Liver (tissue), 9 donors: ENCODE data around the gene SPTLC3. TPM values are rescaled to one million over a fixed set of nuclear protein-coding genes. Genes with fewer than 3 reads are reported as not detected.

Experiments
- DNase-seq: peaks from one replicate; pipeline ENCODE4 v3.0.0-alpha.2; 2017; ENCODE audit warnings: low spot score
- H3K27ac ChIP-seq, 2 donors: one replicate each; pipeline ENCODE4 v1.7.0; 2013; ENCODE audit warnings: inconsistent platforms in 2 of 2, low read length in 2 of 2, control low read depth in 1 of 2, low read depth in 1 of 2, mild to moderate bottlenecking in 1 of 2
- H3K27me3 ChIP-seq, 4 donors: one replicate each; pipeline versions ENCODE4 v1.6.1 to v1.7.0; 2013; ENCODE audit warnings: low read length in 3 of 4, inconsistent platforms in 1 of 4, mild to moderate bottlenecking in 1 of 4, moderate library complexity in 1 of 4; ENCODE audit not compliant: control insufficient read depth in 4 of 4, insufficient read depth in 4 of 4
- H3K36me3 ChIP-seq, 4 donors: one replicate each; pipeline versions ENCODE4 v1.6.1 to v1.7.0; 2013; ENCODE audit warnings: low read length in 3 of 4, mild to moderate bottlenecking in 3 of 4, low read depth in 1 of 4, moderate library complexity in 1 of 4; ENCODE audit not compliant: control insufficient read depth in 4 of 4, insufficient read depth in 3 of 4
- H3K4me1 ChIP-seq, 4 donors: one replicate each; pipeline versions ENCODE4 v1.6.1 to v1.7.0; 2013; ENCODE audit warnings: low read length in 3 of 4, mild to moderate bottlenecking in 3 of 4, moderate library complexity in 1 of 4; ENCODE audit not compliant: control insufficient read depth in 4 of 4, insufficient read depth in 4 of 4
- H3K4me3 ChIP-seq, 3 donors: one replicate each; pipeline versions ENCODE4 v1.6.1 to v1.7.0; 2013; ENCODE audit warnings: low read length in 3 of 3, control low read depth in 1 of 3, low read depth in 1 of 3, mild to moderate bottlenecking in 1 of 3
- H3K9ac ChIP-seq, 2 donors: one replicate each; pipeline ENCODE4 v1.7.0; 2013; ENCODE audit warnings: low read length in 2 of 2, mild to moderate bottlenecking in 2 of 2, moderate library complexity in 2 of 2, control low read depth in 1 of 2, low read depth in 1 of 2
- H3K9me3 ChIP-seq, 4 donors: one replicate each; pipeline versions ENCODE4 v1.6.1 to v1.7.0; 2013; ENCODE audit warnings: low read length in 3 of 4; ENCODE audit not compliant: control insufficient read depth in 4 of 4
- FOXA1 ChIP-seq: IDR thresholded peaks from 2 replicates; pipeline ENCODE4 v1.6.1; 2016; ENCODE audit warnings: antibody characterized with exemption
- FOXA2 ChIP-seq: IDR thresholded peaks from 2 replicates; pipeline ENCODE4 v1.6.1; 2016; ENCODE audit warnings: antibody characterized with exemption
- JUND ChIP-seq, 2 donors: IDR thresholded peaks; 2 replicates each; pipeline ENCODE4 v1.6.1; 2016; ENCODE audit warnings: antibody characterized with exemption in 2 of 2
- NR2F2 ChIP-seq: IDR thresholded peaks from 2 replicates; pipeline ENCODE4 v1.6.1; 2016; ENCODE audit warnings: antibody characterized with exemption
- RAD21 ChIP-seq, 2 donors: IDR thresholded peaks; 2 replicates each; pipeline ENCODE4 v1.6.1; 2016; ENCODE audit warnings: antibody characterized with exemption in 2 of 2, mild to moderate bottlenecking in 2 of 2
- RXRA ChIP-seq, 2 donors: IDR thresholded peaks; 2 replicates each; pipeline ENCODE4 v1.6.1; 2017 to 2018; ENCODE audit warnings: antibody characterized with exemption in 2 of 2, mild to moderate bottlenecking in 1 of 2
- SP1 ChIP-seq: IDR thresholded peaks from 2 replicates; pipeline ENCODE4 v1.6.1; 2018; ENCODE audit warnings: antibody characterized with exemption, mild to moderate bottlenecking
- TAF1 ChIP-seq: conservative IDR thresholded peaks from 2 replicates; pipeline ENCODE4 v1.6.1; 2016; ENCODE audit warnings: antibody characterized with exemption, mild to moderate bottlenecking
- YY1 ChIP-seq: IDR thresholded peaks from 2 replicates; pipeline ENCODE4 v1.6.1; 2016; ENCODE audit warnings: antibody characterized with exemption, mild to moderate bottlenecking
- WGBS: extraction: QIAGEN DNeasy Blood & Tissue Kit; methylation state at CpG from one replicate; pipeline ENCODE4 v1.1.7; 2013; 5-methylcytosine and 5-hydroxymethylcytosine counted together
- polyA plus RNA-seq, 2 donors: library from polyadenylated mRNA; stranded (reverse) in 1 of 2; unstranded in 1 of 2; fragments of 200-250 nt in 1 of 2; fragments of >200 nt in 1 of 2; fragmentation: Nextera tagmentation in 1 of 2; extraction: Ambion mirVana in 1 of 2; gene quantifications; one replicate each; pipeline versions ENCODE4 v1.2.1 to v1.2.3, GENCODE V29; 2013 to 2015
- total RNA-seq, 2 donors: library from RNA; depleted of rRNA; stranded (reverse); fragments of >200 nt; gene quantifications; one replicate each; pipeline ENCODE4 v1.2.3, GENCODE V29; 2014
- TF ChIP-seq, protein P1 (sequence below): IDR thresholded peaks from 2 replicates; pipeline ENCODE4 v1.6.1; 2016; ENCODE audit warnings: antibody characterized with exemption
- TF ChIP-seq, protein P2 (sequence below): IDR thresholded peaks from 2 replicates; pipeline ENCODE4 v1.6.1; 2016; ENCODE audit warnings: antibody characterized with exemption, mild to moderate bottlenecking
- TF ChIP-seq, protein P3 (sequence below): IDR thresholded peaks from 2 replicates; pipeline ENCODE4 v1.6.1; 2016; ENCODE audit warnings: antibody characterized with exemption
- donor health status: healthy.
- donor health status: healthy.
- donor health status: healthy.
- donor health status: healthy.
- donor health status: healthy.

The SPTLC3 gene
- total and polyA plus RNA-seq, 4 donors, result 4.2 to 40.9 (median 20.4) TPM

DNA sequence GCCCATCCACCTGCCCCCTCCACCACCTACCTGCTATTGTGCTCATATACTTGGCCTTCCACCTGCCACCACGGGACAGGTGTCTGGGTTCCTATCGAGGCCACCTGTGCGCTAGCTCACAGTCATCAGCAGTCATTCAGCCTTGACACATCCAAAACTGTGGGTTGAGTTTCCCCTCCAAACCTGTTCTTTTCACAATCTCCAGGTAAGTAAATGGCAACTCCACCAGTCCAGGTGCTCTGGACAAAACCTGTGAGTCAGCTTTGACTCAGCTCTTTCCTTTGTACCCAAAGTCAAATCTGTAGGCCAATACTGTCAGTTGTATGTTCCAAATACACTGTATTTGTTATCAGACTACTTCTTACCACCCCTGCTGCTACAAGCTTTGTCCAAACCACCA is 52.6 kb downstream of the SPTLC3 start:
- TF ChIP-seq TAF1 (no peak), RAD21 (IDR thresholded peaks at IDR 0.05) (no peak), JUND (IDR thresholded peaks at IDR 0.05) (no peak), FOXA2 (no peak), RXRA (IDR thresholded peaks at IDR 0.05) (no peak), SP1 (no peak)
- TF ChIP-seq, protein P1, sequence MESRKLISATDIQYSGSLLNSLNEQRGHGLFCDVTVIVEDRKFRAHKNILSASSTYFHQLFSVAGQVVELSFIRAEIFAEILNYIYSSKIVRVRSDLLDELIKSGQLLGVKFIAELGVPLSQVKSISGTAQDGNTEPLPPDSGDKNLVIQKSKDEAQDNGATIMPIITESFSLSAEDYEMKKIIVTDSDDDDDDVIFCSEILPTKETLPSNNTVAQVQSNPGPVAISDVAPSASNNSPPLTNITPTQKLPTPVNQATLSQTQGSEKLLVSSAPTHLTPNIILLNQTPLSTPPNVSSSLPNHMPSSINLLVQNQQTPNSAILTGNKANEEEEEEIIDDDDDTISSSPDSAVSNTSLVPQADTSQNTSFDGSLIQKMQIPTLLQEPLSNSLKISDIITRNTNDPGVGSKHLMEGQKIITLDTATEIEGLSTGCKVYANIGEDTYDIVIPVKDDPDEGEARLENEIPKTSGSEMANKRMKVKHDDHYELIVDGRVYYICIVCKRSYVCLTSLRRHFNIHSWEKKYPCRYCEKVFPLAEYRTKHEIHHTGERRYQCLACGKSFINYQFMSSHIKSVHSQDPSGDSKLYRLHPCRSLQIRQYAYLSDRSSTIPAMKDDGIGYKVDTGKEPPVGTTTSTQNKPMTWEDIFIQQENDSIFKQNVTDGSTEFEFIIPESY, result no peak
- TF ChIP-seq, protein P2, sequence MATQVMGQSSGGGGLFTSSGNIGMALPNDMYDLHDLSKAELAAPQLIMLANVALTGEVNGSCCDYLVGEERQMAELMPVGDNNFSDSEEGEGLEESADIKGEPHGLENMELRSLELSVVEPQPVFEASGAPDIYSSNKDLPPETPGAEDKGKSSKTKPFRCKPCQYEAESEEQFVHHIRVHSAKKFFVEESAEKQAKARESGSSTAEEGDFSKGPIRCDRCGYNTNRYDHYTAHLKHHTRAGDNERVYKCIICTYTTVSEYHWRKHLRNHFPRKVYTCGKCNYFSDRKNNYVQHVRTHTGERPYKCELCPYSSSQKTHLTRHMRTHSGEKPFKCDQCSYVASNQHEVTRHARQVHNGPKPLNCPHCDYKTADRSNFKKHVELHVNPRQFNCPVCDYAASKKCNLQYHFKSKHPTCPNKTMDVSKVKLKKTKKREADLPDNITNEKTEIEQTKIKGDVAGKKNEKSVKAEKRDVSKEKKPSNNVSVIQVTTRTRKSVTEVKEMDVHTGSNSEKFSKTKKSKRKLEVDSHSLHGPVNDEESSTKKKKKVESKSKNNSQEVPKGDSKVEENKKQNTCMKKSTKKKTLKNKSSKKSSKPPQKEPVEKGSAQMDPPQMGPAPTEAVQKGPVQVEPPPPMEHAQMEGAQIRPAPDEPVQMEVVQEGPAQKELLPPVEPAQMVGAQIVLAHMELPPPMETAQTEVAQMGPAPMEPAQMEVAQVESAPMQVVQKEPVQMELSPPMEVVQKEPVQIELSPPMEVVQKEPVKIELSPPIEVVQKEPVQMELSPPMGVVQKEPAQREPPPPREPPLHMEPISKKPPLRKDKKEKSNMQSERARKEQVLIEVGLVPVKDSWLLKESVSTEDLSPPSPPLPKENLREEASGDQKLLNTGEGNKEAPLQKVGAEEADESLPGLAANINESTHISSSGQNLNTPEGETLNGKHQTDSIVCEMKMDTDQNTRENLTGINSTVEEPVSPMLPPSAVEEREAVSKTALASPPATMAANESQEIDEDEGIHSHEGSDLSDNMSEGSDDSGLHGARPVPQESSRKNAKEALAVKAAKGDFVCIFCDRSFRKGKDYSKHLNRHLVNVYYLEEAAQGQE, result no peak
- no peak for DNase-seq
- Histone ChIP-seq H3K9ac (no peak overlapping the region), H3K4me1 (no peaks in the 10 kb centered on the region), H3K27ac (no peak overlapping the region), H3K36me3 (peaks cover 0 to 6% (median 0%) of the 10 kb centered on the region in 4 donors), H3K4me3 (no peak overlapping the region), H3K27me3 (no peaks in the 10 kb centered on the region), H3K9me3 (no peaks in the 10 kb centered on the region)
- 98% methylated on average over 3 of the region's 3 CpGs for WGBS

DNA sequence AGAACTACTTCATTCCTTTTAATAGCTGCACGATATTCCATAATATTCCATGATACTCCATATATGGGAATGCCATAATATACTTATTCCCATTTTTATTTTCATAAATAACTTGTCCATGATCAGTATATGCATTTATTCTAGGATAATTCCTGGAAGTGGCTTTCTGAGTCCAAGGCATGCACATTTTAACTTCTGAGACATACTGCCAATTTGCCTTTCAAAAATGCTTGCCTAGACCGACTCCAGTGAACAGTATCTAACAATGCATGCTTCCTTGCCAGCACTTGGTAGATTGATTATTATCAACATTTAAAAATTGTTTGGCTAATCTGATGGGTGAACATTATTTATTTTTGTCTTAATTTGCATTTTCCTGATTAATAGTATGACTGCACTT is 54.0 kb downstream of the SPTLC3 start:
- 80% methylated on average over 2 of the region's 2 CpGs for WGBS
- H3K9me3 ChIP-seq, result no peaks in the 10 kb centered on the region
- H3K36me3 ChIP-seq, result peaks cover 0 to 6% (median 0%) of the 10 kb centered on the region in 4 donors
- TF ChIP-seq YY1 (no peak), FOXA1 (no peak)
- H3K27me3 ChIP-seq, result no peaks in the 10 kb centered on the region
- no peak overlapping the region for H3K4me3 ChIP-seq
- no peaks in the 10 kb centered on the region for H3K4me1 ChIP-seq
- DNase-seq, result no peak
- no peak overlapping the region for H3K9ac ChIP-seq
- H3K27ac ChIP-seq, result no peak overlapping the region

DNA sequence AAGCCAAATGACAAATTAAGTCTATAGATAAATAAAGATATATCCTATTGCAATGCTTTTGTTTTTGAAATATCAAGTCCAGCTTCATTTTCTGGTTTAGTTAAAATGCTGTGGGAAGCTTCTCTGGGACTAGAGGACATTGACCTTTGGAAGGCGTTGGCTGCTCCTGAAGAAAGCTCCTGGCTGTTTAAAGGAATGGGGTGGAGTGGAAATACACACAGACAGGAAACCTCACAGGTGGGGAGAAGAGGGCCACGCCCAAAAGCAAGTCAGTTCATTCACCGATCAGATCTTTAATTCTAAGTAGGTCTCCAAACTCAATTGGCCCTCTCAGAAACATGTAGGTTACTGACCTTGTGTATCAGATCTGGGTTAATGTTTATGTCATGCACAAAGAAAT is 59.6 kb downstream of the SPTLC3 start:
- TF ChIP-seq RXRA (IDR thresholded peaks at IDR 0.05), result peak in 1 of 2 donors; percentile 6
- TF ChIP-seq TAF1, result no peak
- TF ChIP-seq NR2F2, result no peak
- TF ChIP-seq, protein P3, sequence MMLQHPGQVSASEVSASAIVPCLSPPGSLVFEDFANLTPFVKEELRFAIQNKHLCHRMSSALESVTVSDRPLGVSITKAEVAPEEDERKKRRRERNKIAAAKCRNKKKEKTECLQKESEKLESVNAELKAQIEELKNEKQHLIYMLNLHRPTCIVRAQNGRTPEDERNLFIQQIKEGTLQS, result no peak
- 59% methylated on average over 3 of the region's 3 CpGs for WGBS
- no peak overlapping the region for H3K9ac ChIP-seq
- H3K4me1 ChIP-seq, result peaks cover 0 to 3% (median 0%) of the 10 kb centered on the region in 4 donors
- H3K9me3 ChIP-seq, result no peaks in the 10 kb centered on the region
- H3K27ac ChIP-seq, result no peak overlapping the region
- no peaks in the 10 kb centered on the region for H3K27me3 ChIP-seq
- no peak for DNase-seq
- peaks cover 0 to 5% (median 3%) of the 10 kb centered on the region in 4 donors for H3K36me3 ChIP-seq
- H3K4me3 ChIP-seq, result no peak overlapping the region
